ENCODE measurements around the gene CENPX. TPM values are rescaled to one million over a fixed set of nuclear protein-coding genes. Genes with fewer than 3 reads are reported as not detected.
A peak's percentile ranks its signal among the peaks of the same experiment; 100 is the strongest.

CENPX gene
- total and polyA plus RNA-seq, 2 of the 13 experiments (the other 11 are each of a cell fraction or from before 2014, with no cell fraction given): 92.7 to 170 TPM

DNA sequence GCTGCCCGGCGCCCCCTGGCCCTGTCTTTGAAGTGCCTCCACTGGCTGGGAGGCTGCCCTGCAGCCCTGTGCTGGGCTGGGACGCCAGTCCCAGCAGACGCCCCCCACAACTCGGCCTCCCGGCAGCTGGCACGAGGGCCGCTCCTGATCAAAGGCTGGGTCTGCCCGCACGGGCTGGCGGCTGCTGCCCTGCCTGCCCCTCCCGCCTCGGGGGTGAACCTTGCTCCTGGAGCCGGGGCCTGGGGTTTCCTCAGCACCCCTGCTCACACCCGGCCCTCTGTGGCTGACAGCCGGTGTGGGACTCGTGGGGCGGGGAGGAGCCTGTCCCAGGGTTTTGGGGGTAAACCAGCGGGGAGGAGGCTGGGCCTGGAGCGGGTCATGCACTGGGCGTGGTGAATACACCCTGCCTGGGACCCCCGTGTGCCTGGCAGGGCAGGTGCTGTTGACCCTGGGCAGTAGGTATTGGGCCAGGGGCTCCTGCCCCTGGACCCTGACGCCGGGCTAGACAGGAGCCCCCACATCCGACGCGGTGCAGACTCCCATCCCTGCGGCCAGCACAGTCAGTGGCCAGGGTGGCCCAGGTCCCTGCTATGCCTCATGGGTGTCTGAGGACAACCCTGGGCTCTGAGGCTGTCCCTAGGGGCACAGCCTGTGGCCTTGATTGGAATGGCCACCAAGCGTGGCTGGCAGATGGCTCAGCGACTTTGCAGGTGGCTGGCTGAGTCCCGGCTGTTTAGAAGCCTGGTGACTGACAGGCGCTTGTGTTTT, 21.7 kb downstream of the CENPX start (continued):
- TF ChIP-seq RBFOX2 (IDR thresholded peaks at IDR 0.05; ENCODE audit: low read depth, low read length) (peak; percentile 97), ZSCAN25 (CRISPR knock-in tag; IDR thresholded peaks at IDR 0.05) (peak; percentile 100), EED (CRISPR knock-in tag; IDR thresholded peaks at IDR 0.05) (no peak), RFXAP (CRISPR knock-in tag; IDR thresholded peaks at IDR 0.05; ENCODE audit: borderline replicate concordance) (no peak; the same call in none of the 2 replicates), SMC3 (IDR thresholded peaks at IDR 0.05; ENCODE audit: low read length) (no peak), ZNF234 (CRISPR knock-in tag; conservative IDR thresholded peaks at IDR 0.05) (peak; percentile 97), MED1 (CRISPR knock-in tag; IDR thresholded peaks at IDR 0.05) (peak; percentile 98), ZNF878 (CRISPR knock-in tag; IDR thresholded peaks at IDR 0.05) (peak; percentile 85), ZBTB8A (CRISPR knock-in tag; IDR thresholded peaks at IDR 0.05; ENCODE audit: borderline replicate concordance, low read depth) (no peak; the same call in 1 of the 2 replicates), STAT5B (CRISPR knock-in tag; IDR thresholded peaks at IDR 0.05) (0 out of 2 replicates have a peak, but pooled peaks have one; percentile 45), MTF2 (CRISPR knock-in tag; IDR thresholded peaks at IDR 0.05; ENCODE audit: borderline replicate concordance) (no peak; the same call in 1 of the 2 replicates), ZNF317 (CRISPR knock-in tag; IDR thresholded peaks at IDR 0.05) (peak; percentile 60; the same call in 1 of the 2 replicates)
- TF ChIP-seq, protein P1, sequence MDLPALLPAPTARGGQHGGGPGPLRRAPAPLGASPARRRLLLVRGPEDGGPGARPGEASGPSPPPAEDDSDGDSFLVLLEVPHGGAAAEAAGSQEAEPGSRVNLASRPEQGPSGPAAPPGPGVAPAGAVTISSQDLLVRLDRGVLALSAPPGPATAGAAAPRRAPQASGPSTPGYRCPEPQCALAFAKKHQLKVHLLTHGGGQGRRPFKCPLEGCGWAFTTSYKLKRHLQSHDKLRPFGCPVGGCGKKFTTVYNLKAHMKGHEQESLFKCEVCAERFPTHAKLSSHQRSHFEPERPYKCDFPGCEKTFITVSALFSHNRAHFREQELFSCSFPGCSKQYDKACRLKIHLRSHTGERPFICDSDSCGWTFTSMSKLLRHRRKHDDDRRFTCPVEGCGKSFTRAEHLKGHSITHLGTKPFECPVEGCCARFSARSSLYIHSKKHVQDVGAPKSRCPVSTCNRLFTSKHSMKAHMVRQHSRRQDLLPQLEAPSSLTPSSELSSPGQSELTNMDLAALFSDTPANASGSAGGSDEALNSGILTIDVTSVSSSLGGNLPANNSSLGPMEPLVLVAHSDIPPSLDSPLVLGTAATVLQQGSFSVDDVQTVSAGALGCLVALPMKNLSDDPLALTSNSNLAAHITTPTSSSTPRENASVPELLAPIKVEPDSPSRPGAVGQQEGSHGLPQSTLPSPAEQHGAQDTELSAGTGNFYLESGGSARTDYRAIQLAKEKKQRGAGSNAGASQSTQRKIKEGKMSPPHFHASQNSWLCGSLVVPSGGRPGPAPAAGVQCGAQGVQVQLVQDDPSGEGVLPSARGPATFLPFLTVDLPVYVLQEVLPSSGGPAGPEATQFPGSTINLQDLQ (CRISPR knock-in tag; IDR thresholded peaks at IDR 0.05): peak; percentile 100
- TF ChIP-seq, protein P2, sequence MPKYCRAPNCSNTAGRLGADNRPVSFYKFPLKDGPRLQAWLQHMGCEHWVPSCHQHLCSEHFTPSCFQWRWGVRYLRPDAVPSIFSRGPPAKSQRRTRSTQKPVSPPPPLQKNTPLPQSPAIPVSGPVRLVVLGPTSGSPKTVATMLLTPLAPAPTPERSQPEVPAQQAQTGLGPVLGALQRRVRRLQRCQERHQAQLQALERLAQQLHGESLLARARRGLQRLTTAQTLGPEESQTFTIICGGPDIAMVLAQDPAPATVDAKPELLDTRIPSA (CRISPR knock-in tag; IDR thresholded peaks at IDR 0.05; ENCODE audit: borderline replicate concordance): peak; percentile 96
- TF ChIP-seq, protein P3, sequence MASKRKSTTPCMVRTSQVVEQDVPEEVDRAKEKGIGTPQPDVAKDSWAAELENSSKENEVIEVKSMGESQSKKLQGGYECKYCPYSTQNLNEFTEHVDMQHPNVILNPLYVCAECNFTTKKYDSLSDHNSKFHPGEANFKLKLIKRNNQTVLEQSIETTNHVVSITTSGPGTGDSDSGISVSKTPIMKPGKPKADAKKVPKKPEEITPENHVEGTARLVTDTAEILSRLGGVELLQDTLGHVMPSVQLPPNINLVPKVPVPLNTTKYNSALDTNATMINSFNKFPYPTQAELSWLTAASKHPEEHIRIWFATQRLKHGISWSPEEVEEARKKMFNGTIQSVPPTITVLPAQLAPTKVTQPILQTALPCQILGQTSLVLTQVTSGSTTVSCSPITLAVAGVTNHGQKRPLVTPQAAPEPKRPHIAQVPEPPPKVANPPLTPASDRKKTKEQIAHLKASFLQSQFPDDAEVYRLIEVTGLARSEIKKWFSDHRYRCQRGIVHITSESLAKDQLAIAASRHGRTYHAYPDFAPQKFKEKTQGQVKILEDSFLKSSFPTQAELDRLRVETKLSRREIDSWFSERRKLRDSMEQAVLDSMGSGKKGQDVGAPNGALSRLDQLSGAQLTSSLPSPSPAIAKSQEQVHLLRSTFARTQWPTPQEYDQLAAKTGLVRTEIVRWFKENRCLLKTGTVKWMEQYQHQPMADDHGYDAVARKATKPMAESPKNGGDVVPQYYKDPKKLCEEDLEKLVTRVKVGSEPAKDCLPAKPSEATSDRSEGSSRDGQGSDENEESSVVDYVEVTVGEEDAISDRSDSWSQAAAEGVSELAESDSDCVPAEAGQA (IDR thresholded peaks at IDR 0.05; ENCODE audit: low read depth): peak; percentile 28; the same call in 1 of the 2 replicates
- TF ChIP-seq, protein P3 (CRISPR knock-in tag; IDR thresholded peaks at IDR 0.05; ENCODE audit: borderline replicate concordance): no peak; the same call in 1 of the 2 replicates
- TF ChIP-seq, protein P4, sequence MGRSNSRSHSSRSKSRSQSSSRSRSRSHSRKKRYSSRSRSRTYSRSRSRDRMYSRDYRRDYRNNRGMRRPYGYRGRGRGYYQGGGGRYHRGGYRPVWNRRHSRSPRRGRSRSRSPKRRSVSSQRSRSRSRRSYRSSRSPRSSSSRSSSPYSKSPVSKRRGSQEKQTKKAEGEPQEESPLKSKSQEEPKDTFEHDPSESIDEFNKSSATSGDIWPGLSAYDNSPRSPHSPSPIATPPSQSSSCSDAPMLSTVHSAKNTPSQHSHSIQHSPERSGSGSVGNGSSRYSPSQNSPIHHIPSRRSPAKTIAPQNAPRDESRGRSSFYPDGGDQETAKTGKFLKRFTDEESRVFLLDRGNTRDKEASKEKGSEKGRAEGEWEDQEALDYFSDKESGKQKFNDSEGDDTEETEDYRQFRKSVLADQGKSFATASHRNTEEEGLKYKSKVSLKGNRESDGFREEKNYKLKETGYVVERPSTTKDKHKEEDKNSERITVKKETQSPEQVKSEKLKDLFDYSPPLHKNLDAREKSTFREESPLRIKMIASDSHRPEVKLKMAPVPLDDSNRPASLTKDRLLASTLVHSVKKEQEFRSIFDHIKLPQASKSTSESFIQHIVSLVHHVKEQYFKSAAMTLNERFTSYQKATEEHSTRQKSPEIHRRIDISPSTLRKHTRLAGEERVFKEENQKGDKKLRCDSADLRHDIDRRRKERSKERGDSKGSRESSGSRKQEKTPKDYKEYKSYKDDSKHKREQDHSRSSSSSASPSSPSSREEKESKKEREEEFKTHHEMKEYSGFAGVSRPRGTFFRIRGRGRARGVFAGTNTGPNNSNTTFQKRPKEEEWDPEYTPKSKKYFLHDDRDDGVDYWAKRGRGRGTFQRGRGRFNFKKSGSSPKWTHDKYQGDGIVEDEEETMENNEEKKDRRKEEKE (IDR thresholded peaks at IDR 0.05): no peak

All from HepG2 (cell line).